ENCODE results near the gene KREMEN1. TPM values are rescaled to one million over a fixed set of nuclear protein-coding genes. Genes with fewer than 3 reads are reported as not detected.
A peak's percentile ranks its signal among the peaks of the same experiment; 100 is the strongest.

The KREMEN1 gene
- total and polyA plus RNA-seq, 9 of the 15 experiments (the other 6 are each of a cell fraction or from before 2014, with no cell fraction given) = 0.69 to 11.5 (median 4.3) TPM

DNA sequence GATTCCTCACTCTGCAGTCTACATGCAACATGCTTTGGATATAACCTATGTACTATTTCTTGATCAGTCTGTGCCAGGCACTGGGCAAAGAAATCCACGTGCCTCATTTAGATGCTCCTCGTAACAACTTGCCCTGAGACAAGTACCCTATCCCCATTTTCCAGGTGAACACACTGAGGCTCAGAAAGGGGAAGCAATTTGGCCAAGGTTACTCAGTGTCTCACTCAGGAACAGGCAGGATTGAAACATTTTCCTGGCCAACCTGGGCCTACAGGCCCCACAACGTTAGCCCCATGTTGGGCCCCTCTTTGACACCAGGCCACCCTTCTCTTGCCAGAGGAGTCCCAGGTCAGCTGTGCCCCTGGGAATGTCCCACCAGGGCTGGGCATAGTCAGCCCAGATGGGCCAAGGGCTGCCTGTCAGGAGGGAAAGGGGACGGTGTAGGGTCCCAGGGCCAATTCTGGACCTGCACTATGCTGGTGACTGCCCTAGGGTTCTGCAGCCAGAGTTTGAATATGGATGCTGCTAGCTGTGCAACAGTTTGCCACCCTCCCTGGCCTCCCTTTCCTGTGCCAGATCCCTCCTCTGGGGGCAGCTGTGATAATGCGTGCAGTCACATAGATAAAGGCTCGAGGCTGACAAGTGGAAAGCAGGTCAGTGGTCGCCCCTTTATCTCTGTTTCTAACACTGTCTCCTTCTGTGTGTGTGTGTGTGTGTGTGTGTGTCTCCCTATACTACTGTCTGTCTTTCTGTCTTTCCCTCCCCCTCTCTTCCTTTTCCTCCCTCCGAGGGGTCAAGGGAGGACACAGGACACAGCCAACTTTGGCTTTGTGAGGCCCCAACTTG lies 122.5 kb downstream of the KREMEN1 start (continued):
- TF ChIP-seq, protein P1, sequence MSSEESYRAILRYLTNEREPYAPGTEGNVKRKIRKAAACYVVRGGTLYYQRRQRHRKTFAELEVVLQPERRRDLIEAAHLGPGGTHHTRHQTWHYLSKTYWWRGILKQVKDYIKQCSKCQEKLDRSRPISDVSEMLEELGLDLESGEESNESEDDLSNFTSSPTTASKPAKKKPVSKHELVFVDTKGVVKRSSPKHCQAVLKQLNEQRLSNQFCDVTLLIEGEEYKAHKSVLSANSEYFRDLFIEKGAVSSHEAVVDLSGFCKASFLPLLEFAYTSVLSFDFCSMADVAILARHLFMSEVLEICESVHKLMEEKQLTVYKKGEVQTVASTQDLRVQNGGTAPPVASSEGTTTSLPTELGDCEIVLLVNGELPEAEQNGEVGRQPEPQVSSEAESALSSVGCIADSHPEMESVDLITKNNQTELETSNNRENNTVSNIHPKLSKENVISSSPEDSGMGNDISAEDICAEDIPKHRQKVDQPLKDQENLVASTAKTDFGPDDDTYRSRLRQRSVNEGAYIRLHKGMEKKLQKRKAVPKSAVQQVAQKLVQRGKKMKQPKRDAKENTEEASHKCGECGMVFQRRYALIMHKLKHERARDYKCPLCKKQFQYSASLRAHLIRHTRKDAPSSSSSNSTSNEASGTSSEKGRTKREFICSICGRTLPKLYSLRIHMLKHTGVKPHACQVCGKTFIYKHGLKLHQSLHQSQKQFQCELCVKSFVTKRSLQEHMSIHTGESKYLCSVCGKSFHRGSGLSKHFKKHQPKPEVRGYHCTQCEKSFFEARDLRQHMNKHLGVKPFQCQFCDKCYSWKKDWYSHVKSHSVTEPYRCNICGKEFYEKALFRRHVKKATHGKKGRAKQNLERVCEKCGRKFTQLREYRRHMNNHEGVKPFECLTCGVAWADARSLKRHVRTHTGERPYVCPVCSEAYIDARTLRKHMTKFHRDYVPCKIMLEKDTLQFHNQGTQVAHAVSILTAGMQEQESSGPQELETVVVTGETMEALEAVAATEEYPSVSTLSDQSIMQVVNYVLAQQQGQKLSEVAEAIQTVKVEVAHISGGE (CRISPR knock-in tag; IDR thresholded peaks at IDR 0.05) = peak in 1 of 3 experiments; percentile 77; a peak in 2 of 6 replicates
- TF ChIP-seq ZC3H8 (IDR thresholded peaks at IDR 0.05) = no peak
- peak; percentile 63; the same call in 1 of the 2 replicates for TF ChIP-seq SMARCC2 (IDR thresholded peaks at IDR 0.05; ENCODE audit: low read depth)
- TF ChIP-seq PML (IDR thresholded peaks at IDR 0.05; ENCODE audit: low read length) = 0 out of 2 replicates have a peak, but pooled peaks have one; percentile 24
- no peak for TF ChIP-seq MCM5 (IDR thresholded peaks at IDR 0.05; ENCODE audit: low read depth)
- TF ChIP-seq KLF6 (CRISPR knock-in tag; IDR thresholded peaks at IDR 0.05; ENCODE audit: borderline replicate concordance) = peak; percentile 52; the same call in 1 of the 2 replicates
- TF ChIP-seq GATAD2A (IDR thresholded peaks at IDR 0.05) = peak; percentile 94; the same call in 1 of the 2 replicates
- TF ChIP-seq CBX5 (IDR thresholded peaks at IDR 0.05; ENCODE audit: borderline replicate concordance, low read depth) = no peak
- TF ChIP-seq ZEB2 (IDR thresholded peaks at IDR 0.05) = peak; percentile 70
- no peak for TF ChIP-seq MCM7 (IDR thresholded peaks at IDR 0.05)
- no peak for TF ChIP-seq MCM3 (IDR thresholded peaks at IDR 0.05)
- 0 out of 2 replicates have a peak, but pooled peaks have one; percentile 30 for TF ChIP-seq TSHZ1 (CRISPR knock-in tag; IDR thresholded peaks at IDR 0.05)
- no peak for TF ChIP-seq ZNF507 (tag; conservative IDR thresholded peaks at IDR 0.05)
- TF ChIP-seq NFRKB (IDR thresholded peaks at IDR 0.05; ENCODE audit: low read depth) = peak; percentile 16; the same call in 1 of the 2 replicates
